Activated CD8-positive, alpha-beta memory T cell treated with anti-CD3 and anti-CD28 coated beads, Interleukin-2, amount 50 U/mL, for 48 hours (primary cell): ENCODE results near the gene IFIT3.

Experiments used
- DNase-seq: peaks from one replicate; pipeline ENCODE4 v3.0.0-alpha.2; 2020

Gene IFIT3

DNA sequence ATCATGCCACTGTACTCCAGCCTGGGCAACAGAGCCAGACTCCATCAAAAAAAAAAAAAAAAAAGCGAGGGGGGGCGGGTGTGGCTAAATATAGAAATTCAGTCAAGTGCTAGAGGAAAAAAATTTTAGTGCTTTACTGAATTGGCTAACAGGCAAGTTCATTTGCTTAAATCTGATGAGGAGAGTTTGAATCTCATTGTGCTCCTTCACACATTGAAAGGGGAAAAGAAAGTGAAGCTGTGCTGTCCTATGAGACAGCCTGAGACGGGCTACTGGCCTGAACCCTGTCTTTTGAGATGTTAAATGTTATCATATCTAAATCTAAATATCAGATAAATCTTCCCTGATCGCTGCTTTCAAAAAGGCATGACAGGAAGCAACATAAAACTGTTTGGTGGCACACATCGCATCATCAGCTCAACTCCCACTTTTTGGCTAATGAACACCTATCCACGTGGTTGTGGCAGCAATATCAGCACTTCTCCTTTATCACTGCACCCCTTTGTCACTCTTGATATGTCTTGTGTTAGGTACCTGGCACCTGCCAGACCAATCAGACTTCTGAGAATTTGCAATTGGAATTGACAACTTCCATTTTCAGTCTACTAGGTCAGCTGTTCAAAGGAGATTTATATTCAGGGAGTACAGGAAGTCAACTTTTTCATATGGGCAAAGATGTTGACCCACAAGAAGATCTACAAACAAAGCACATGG is 36.1 kb downstream of the IFIT3 start:
- no peak for DNase-seq

DNA sequence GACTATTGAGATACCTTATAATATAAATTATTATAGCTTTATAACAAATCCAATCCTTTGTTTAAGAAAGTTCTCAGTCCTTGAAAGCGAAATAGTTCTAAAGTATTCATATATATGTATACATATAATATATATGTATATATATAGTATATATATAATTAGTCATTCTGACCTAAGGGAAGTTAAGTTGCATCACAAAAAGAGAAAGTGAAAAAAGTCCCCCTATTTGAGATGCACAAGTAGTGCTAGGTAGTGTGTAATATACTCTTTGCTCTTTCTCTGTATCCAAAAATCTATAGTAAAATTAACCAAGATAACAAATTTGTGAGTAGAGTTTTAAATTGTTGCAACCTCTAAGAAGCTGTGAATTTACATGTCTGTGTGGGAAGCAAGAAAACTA is 36.7 kb downstream of the IFIT3 start:
- DNase-seq, result no peak

DNA sequence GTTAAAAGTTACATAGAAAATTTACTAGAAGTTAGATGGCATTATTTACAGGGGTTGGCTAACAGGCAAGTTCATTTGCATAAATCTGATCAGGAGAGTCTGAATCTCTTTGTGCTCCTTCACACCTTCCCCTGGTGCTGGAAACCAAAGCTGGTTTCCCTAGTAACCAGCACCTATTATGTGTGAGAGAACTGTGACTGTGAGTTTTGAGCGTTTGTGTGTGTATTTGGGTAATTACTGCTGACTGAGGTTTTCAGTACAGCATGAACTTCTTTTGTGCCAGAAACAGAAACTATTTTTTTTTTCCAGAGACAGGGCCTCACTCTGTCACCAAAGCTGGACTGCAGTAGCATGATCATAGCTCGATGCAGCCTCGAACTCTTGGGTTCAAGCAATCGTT is 39.7 kb downstream of the IFIT3 start:
- no peak for DNase-seq

DNA sequence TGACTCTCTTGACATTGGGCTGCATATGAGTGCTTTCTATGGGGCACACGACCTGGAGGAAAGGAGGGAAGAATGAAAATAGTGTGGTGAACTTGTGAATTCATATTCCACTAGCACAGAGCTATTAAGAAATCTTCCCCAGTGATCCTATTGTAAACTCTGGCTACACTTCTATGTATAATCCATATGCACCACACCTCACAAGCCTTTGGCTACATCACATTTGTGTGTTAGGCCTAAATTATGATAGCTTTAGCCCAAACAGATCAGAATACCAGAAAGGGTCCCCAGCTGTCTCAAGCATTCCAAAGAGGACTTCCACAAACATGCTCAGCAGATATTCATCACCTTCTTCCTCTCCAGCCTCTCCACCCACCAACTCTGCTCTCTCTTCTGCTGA is 40.3 kb downstream of the IFIT3 start:
- no peak for DNase-seq

DNA sequence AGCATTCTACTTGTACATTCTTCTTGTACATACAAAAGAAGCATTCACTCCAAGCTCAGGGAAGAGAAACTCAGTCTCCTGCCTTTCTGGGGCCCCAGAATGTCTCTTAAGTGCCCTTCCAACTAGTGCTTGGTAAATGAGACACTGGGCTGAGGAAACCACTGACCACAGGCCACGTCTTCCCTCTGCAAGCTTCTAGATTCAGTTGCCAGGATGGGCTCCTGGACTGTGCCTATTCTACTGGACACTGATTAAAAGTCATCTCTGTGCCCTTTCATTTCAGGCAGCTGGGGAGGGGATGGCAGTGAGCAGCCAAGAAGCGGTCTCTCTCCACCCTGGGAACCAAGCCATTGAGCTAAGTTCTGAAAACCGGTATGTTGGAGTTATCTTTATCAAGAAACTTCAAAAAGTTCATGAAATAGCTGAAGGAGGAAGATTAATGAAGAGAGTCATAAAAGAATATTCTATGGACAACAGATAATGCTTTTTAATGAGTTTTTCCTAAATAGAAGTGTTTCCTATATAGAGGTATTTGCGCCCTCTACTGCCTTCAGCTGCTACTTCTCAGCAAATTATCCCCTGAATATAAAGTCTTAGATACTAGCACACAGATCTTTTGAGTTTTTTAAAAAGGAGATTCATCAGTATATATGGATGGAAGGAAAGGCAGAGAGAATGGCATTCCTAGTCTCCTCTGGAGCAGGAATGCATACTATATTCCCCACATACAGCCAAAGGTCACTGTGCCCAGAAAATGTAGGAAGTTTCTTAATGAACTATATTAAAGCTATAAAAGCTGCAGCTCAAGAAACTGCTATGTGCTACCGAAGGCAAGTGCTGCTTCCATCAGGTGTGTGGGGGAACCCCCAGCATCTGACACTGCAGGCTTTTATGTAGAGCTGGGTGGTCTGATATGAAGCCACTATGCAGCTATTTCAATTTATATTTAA is 41.6 kb downstream of the IFIT3 start:
- no peak for DNase-seq

DNA sequence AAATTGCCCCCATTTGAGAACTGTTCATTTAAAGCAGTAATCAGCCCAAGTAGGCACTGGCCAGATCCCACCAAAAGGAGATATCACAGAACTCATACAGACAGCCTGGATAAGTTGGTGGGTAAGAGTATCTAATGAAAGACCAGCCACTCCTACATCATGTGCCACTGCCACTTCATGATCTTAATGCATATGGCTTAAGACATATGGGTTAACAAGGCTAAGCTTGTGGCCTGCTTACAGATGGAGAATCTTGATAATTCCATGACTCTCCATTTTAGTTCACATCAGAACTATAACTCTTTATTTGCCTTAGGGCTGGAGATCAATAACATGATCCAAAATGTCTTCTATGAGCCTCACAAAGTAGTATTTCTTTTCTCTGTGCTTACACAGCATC is 43.3 kb downstream of the IFIT3 start:
- no peak for DNase-seq

DNA sequence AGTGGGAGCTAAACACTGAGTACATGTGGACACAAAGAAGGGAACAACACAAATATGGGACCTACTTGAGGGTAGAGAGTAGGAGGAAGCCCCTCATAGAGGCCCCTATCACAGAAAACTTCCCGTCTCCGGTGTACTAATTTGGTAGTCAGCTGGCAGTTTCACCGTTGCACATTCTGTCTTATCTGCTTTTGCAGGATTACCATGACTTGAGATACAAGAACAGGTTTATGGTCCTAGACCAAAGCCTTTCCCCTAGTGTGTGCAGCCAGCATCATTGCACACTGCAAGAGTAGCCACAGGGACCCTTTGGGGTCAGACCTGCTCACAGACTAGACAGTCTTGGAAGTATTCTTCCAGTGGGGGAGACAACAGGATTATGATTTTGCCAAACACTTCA is 44.2 kb downstream of the IFIT3 start:
- DNase-seq, result no peak

DNA sequence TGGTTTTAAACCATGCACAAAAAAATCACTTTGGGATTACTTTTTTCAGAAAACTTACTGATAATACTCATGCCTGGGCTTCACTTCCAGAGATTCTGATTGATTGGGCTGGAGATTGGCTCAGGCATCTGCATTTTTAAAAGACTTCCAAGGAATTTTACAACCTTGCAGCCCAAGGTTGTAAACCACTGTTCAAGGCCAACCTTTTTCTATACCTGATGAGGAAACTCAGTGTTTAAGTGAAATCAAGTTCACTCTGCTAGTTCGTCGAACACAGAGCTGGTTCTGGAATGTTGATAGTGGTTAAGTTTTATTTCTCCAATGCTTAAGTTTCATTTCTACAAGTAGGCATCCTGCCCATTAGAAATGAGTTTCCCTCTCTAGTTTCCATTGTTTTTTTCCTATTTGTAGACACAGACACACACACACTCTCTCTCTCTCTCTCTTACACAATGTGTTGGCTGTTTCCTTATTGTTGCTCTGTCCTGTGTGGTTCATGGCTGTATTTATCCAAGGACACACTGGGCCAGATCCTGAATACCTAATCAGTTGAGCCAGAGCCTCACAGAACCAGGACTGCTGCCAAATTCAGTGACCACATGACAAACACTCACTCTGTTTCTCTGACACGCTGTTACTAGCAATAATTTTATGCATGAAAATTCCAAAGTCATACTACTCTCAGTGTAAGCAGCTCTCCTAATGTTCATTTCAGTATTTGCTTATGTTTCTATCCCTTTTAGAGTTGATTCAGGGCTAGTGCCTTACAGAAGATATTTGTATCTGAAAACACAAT is 46.3 kb downstream of the IFIT3 start:
- no peak for DNase-seq

DNA sequence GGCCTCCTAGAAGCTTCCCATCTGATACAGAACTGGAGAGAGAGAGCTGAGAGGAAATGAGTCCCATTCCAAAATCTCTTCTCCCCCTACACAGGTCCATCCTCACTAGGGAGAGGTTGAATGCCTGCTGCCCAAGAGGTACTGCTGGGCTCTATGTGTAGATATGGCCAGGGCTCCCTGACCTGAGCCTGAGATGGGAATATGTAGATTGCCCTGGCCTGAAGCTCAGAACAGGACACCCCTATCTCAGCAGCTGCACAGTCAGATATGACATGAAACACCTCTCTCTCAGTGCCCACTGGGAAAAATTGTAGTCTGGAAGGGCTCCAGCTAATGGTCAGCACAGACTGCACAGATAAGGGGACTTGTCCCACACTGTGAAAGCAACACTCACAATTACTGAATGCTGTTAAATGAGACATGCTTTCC is 46.9 kb downstream of the IFIT3 start:
- DNase-seq, result no peak

DNA sequence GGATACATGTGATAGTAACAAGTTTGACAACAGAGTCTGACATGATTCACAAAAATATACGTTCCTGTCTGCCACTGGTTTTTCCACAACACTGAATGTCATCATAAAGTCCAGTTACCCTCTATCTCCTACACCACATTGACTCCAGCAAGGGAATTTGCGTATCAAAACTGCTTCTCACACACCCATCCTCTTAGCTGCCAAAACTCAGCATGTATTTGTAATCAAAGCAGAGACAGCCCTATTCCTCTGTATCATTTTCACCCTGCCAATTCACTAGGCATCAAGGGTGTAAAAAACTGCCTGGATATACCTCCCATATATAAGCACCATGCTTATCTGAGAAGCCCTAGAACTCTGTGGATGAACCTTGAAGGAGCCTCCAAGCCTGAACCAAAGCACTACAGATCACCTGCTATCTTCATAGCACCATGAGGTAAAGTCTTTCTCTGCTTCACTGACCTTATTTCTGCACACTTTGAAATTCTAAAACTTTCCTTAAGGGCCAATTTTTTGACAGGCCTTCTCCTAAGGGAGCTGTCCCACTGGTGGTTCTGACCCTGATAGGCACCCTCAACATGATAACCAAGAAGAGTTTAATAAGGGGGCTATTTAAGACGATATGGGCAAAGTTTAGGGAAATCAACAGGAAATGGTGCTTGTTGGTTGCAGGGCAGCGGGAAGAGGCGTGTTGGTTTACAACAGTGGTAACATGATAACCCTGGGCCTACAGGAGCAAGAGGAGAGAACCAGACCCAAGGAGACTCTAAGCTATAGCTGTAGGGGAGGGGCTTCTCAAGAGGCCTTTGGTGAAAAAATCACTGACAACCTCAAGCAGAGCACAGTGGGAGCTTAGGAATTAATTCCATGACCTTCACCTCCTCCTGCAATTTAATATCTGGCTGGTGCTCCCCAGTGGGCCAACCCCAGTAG is 50.2 kb downstream of the IFIT3 start, which contains the start of gene IFIT1B:
IFIT1B (plus strand) TSS at position 352 of the 933 bp plus-strand sequence; CDS start at position 432, 80 bp downstream.
- DNase-seq, result no peak

DNA sequence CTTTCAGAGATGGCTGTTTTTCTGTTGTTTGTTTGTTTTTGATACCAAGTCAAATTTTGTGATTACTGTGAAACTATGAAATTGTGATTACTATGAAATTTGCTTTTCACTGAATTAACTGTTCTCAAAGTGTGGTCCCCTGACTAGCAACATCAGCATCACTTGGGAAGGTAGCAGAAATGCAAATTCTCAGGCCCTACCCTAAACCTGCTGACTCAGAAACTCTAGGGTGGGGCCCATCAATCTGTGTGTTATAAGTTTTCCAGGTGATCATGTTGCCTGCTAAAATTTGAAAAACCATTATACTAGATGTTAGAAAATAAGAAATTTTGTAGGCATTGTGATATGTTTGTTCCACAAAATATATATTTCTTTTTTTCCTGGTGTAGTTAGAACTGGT is 51.3 kb downstream of the IFIT3 start:
- no peak for DNase-seq

DNA sequence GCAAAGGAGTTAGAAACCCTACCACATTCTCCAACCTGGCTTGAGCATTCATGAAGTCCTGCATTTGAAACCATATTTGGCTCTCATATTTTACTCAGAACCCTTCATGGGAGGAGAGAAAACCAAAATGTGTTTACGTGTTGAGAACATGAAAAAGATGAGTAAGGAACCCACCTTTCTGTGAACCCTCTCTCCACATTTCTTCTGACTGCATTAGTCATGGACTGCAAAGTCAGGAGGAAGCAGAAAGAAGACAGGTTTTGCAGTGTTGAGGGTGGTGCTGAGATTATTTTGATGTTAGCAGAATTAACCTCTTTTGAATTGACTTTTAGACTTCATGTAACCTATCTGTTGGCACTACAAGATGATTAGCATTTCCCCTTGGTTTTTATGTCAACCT is 55.0 kb downstream of the IFIT3 start:
- no peak for DNase-seq

DNA sequence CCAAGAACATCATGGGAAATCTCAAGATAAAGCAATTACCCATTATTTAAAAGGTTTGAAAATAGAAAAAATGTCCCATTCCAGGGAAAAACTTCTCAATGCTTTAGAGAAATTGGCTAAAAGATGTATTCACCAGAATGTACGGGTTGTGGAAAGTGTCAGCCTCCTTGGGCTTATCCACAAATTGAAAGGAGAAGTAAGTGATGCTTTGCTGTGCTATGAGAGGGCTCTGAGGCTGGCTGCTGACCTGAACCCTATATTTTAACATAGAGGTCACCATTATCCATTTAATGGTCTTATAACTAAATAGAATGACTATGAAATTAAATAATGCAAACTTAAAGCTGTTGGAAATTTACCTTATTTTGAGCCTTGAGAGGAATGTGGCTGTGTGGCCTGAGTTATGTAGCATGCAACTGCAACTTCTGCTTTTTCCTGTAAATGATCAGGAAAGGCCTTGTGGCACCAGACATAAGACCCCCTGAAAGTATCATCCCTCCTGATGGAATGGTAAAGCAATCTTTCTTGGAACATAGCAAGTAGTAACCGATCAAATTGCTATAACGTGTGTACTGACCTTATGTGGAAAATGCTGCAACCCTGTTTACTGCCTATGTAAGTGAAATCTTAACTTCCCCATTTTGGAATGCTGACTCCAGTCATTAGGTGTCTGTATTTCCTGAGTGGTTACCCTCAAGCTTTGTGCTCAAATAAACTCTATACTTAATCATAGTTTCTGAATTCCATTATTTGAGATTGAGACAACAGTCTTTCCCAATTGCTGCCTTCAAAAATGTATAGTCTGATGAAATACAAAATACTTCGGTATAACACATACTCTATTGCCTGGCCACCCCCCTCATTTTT is 56.9 kb downstream of the IFIT3 start:
- DNase-seq, result no peak

DNA sequence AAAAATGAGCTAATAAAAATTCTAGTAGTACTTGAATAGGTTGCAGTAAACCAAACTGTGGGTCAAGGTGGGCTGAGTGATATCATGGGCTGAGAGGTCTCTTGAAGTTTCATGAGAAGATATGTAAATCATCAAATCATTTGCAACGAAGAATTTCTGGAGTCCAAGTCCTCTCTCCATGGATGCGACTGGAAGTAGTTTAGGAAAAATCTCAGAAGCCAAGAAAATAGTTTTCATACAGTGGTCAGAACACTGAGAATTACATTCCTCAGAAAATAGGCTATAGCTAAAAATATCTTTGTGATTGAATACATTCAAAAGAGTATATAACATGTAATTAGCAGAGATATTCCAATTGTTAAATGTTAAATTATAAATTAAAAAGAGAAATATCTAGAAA is 61.0 kb downstream of the IFIT3 start:
- no peak for DNase-seq

DNA sequence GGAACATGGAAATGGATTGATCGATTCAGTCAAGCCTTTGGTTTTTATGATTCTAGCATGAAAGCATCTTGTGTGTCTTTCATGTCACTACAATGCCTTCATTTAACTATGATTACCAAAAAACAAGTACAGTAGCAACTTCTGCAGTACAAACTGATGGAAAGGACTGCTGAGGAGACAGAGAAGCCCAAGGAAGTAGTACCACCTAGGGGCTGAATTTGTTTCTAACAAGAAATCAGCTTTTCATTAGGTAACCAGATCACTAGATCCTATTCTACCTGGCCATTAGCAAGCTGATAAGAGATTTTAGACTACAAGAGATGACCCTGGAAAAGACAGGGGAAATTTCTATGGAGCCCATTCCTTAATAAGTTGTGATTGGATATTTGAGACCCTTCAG is 61.5 kb downstream of the IFIT3 start:
- no peak for DNase-seq
